KMS-11 (cell line): ENCODE results near the gene SACM1L.

Experiments
- H2AFZ ChIP-seq: fragments of 200-600 bp; sonication (generic); 2 replicates; pipeline ENCODE4 v1.6.1; 2016; ENCODE audit warnings: antibody characterized with exemption, mixed run types, low read depth
- H3K27ac ChIP-seq: fragments of 200-600 bp; sonication (generic); 2 replicates; pipeline ENCODE4 v1.6.1; 2016; ENCODE audit warnings: mild to moderate bottlenecking, mixed run types
- H3K27me3 ChIP-seq: fragments of 200-600 bp; sonication (generic); 2 replicates; pipeline ENCODE4 v1.6.1; 2017; ENCODE audit warnings: mild to moderate bottlenecking, low read depth, mixed run types, moderate library complexity; ENCODE audit not compliant: insufficient read depth
- H3K36me3 ChIP-seq: fragments of 200-600 bp; sonication (generic); 2 replicates; pipeline ENCODE4 v1.6.1; 2017; ENCODE audit warnings: mild to moderate bottlenecking, mixed run types; ENCODE audit not compliant: insufficient read depth
- H3K4me1 ChIP-seq: fragments of 200-600 bp; sonication (generic); 2 replicates; pipeline ENCODE4 v1.6.1; 2016; ENCODE audit warnings: mild to moderate bottlenecking, low read depth, mixed run types; ENCODE audit not compliant: poor library complexity, severe bottlenecking
- H3K4me2 ChIP-seq: fragments of 200-600 bp; sonication (generic); 2 replicates; pipeline ENCODE4 v1.7.0; 2016; ENCODE audit warnings: mild to moderate bottlenecking, mixed run types
- H3K4me3 ChIP-seq: fragments of 200-600 bp; sonication (generic); IDR thresholded peaks from 2 replicates; pipeline ENCODE4 v1.6.1; 2017; ENCODE audit warnings: low read depth, low read length, mixed read lengths; ENCODE audit not compliant: insufficient read depth
- H3K79me2 ChIP-seq: fragments of 200-600 bp; sonication (generic); 2 replicates; pipeline ENCODE4 v1.6.1; 2016; ENCODE audit warnings: low read depth, mixed run types; ENCODE audit not compliant: insufficient read depth
- H3K9ac ChIP-seq: fragments of 200-600 bp; sonication (generic); 2 replicates; pipeline ENCODE4 v1.6.1; 2016; ENCODE audit warnings: mild to moderate bottlenecking, mixed run types
- H4K20me1 ChIP-seq: fragments of 200-600 bp; sonication (generic); 2 replicates; pipeline ENCODE4 v1.6.1; 2016; ENCODE audit warnings: mild to moderate bottlenecking, mixed run types; ENCODE audit not compliant: insufficient read depth
- TF ChIP-seq, protein P1 (sequence below): fragments of 200-600 bp; sonication (generic); conservative IDR thresholded peaks from 2 replicates; pipeline ENCODE4 v1.6.1; 2017; ENCODE audit warnings: low read depth, mild to moderate bottlenecking, antibody characterized with exemption, low read length, moderate library complexity, mixed read lengths

The SACM1L gene

DNA sequence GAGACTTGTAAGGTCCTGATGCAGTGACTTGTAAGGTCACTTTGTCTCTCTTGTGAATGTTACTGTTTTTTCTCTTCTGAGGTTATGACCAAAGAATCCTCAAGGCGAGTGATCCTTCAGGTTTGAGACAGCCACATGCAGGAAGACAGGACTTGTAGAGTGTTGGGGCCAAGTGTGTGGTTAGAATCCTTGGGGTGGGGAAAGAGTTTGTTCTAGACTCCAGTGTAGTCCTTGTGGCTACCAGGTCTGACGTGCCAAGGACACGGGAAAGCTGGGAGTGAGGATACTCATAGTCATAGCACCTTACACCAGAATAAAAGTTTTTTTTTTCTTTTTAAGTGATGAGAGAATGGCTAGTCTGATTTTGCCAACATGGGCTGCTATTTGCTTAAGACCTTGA, 7.3 kb upstream of the SACM1L start:
- Histone ChIP-seq H3K36me3 (no peaks in the 10 kb centered on the region), H3K79me2 (no peaks in the 10 kb centered on the region), H3K27me3 (no peaks in the 10 kb centered on the region), H3K4me2 (no peak overlapping the region), H2AFZ (no peak overlapping the region), H3K4me3 (no peak overlapping the region), H4K20me1 (no peaks in the 10 kb centered on the region), H3K4me1 (no peaks in the 10 kb centered on the region), H3K27ac (no peak overlapping the region), H3K9ac (no peak overlapping the region)
- TF ChIP-seq, protein P1, sequence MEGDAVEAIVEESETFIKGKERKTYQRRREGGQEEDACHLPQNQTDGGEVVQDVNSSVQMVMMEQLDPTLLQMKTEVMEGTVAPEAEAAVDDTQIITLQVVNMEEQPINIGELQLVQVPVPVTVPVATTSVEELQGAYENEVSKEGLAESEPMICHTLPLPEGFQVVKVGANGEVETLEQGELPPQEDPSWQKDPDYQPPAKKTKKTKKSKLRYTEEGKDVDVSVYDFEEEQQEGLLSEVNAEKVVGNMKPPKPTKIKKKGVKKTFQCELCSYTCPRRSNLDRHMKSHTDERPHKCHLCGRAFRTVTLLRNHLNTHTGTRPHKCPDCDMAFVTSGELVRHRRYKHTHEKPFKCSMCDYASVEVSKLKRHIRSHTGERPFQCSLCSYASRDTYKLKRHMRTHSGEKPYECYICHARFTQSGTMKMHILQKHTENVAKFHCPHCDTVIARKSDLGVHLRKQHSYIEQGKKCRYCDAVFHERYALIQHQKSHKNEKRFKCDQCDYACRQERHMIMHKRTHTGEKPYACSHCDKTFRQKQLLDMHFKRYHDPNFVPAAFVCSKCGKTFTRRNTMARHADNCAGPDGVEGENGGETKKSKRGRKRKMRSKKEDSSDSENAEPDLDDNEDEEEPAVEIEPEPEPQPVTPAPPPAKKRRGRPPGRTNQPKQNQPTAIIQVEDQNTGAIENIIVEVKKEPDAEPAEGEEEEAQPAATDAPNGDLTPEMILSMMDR: no peak

DNA sequence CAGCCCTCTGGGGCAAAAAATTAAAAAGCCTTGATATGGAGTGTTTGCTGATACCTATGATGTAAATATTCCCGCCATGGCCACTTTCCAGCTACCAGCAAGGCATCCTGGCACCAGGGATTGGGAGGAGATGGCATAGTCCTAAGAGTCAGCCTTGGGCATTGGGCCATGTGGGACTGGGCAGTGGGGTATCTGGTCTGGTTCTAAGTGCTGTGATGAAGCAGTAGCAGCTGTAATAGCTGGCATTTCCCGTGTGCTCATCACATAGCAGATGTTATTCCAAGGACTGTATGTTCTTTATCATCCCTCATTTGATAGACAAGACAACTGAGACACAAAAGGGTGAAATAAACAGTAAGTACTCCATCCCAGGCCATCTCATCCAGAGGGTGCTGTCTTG, 6.9 kb upstream of the SACM1L start:
- H3K4me2 ChIP-seq: no peak overlapping the region
- no peaks in the 10 kb centered on the region for H3K36me3 ChIP-seq
- H3K27me3 ChIP-seq: no peaks in the 10 kb centered on the region
- H4K20me1 ChIP-seq: no peaks in the 10 kb centered on the region
- H3K27ac ChIP-seq: no peak overlapping the region
- H3K79me2 ChIP-seq: no peaks in the 10 kb centered on the region
- no peak overlapping the region for H3K9ac ChIP-seq
- no peak overlapping the region for H3K4me3 ChIP-seq
- no peak overlapping the region for H2AFZ ChIP-seq
- no peaks in the 10 kb centered on the region for H3K4me1 ChIP-seq
- TF ChIP-seq, protein P1: no peak

DNA sequence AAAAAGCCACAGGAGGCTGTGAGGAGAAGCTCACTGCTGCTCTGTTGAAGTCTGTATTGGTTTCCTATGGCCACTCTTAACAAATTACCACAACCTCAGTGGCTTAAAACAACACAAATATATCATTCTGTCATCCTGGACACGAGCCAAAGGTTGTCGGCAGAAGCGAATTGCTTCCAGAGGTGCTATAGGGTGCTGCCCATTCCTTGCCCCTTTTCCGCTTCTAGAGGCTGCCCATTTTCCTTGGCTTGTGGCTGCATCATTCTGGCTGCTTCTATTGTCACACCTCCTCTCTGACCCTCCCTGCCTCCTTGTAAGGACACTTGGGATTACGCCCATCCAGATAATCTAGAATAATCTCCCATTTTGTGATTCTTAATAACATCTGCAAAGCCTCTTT, 6.4 kb upstream of the SACM1L start:
- Histone ChIP-seq H3K4me3 (no peak overlapping the region), H3K4me2 (no peak overlapping the region), H3K9ac (no peak overlapping the region), H3K4me1 (no peaks in the 10 kb centered on the region), H3K79me2 (no peaks in the 10 kb centered on the region), H3K27me3 (no peaks in the 10 kb centered on the region), H3K27ac (no peak overlapping the region), H4K20me1 (no peaks in the 10 kb centered on the region), H2AFZ (no peak overlapping the region), H3K36me3 (no peaks in the 10 kb centered on the region)
- TF ChIP-seq, protein P1: no peak

DNA sequence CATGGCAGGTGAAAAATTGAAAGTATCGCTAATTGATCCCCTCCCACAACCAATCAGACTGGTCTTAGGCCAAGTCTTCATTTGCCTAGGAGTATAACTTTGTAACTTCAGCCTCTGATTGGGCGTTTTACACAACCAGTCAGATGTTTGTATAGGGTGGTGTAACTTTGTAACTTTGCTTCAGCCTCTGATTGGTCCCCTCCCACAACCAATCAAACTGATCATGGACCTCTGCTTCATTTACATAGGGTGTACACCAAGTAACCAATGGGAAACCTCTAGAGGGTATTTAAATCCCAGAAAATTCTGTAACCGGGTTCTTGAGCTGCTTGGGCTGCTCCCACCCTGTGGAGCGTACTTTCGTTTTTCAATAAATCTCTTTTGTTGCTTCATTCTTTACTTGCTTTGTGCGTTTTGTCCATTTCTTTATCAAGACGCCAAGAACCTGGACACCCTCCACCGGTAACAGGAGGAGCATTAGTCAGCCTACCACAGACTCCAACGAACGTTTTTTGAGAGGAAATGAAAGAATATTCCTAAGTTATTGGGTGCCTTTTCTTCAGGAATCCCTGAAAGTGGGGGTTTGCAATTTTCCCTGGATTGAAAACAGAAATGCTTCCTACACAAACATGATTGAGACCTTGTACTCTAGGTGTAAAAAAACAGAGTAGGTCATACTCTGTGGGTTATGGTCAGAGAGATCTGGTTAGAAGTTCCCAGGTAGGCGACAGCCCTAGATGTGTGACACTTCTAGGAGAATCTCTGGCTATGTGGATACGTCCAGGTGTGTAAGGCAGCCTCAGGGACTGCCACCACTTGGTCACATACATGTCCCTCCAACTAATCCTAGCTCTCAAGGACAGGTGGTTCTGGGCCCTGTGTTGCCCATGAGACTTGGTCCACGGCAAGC, 5.5 kb upstream of the SACM1L start:
- Histone ChIP-seq H3K27me3 (no peaks in the 10 kb centered on the region), H3K79me2 (no peaks in the 10 kb centered on the region), H3K36me3 (no peaks in the 10 kb centered on the region), H3K4me1 (no peaks in the 10 kb centered on the region), H2AFZ (no peak overlapping the region), H3K4me2 (no peak overlapping the region), H4K20me1 (no peaks in the 10 kb centered on the region), H3K27ac (no peak overlapping the region), H3K9ac (no peak overlapping the region), H3K4me3 (no peak overlapping the region)
- TF ChIP-seq, protein P1: no peak
